ENCODE data around the gene TCAP. TPM values are rescaled to one million over a fixed set of nuclear protein-coding genes. Genes with fewer than 3 reads are reported as not detected.

Gene TCAP
- polyA plus RNA-seq, 1 of the 3 experiments (the other 2 are of a cell fraction): 0.43 TPM

- peak; percentile 92 for DNase-seq
Observed at GRCh38 chr17:39653662-39654331, 11.4 kb upstream of the TCAP start.

More at GRCh38 chr17:39653662-39654331, 11.4 kb upstream of the TCAP start:
- Histone ChIP-seq H3F3A (replicated peaks; ENCODE audit: insufficient read depth) (no peaks in the 10 kb centered on the region), H3K4me1 (ENCODE audit: control insufficient read depth in 1 of 2, insufficient read depth in 2 of 2, low read depth in 1 of 2, low read length in 1 of 2) (peaks cover 0 to 4% of the 10 kb centered on the region in 2 experiments; a peak in 1 of 4 replicates), H3K36me3 (replicated peaks in 1 of 2; ENCODE audit: control insufficient read depth in 1 of 2, insufficient read depth in 2 of 2, low read length in 1 of 2) (peaks cover 0 to 12% of the 10 kb centered on the region in 2 experiments), H4K20me1 (ENCODE audit: insufficient read depth) (peaks cover 7% of the 10 kb centered on the region; the same call in 1 of the 2 replicates), H3K9me3 (no peaks in the 10 kb centered on the region), H3K9me2 (no peaks in the 10 kb centered on the region), H3K79me2 (ENCODE audit: insufficient read depth) (peaks cover 5% of the 10 kb centered on the region; the same call in 1 of the 2 replicates), H2AFZ (ENCODE audit: low read depth) (no peak overlapping the region), H3K4me2 (no peak overlapping the region), H3K27ac (ENCODE audit: low read depth in 2 of 2, low read length in 1 of 2) (no peak overlapping the region), H3K27me3 (ENCODE audit: insufficient read depth) (no peaks in the 10 kb centered on the region), H3K4me3 (ENCODE audit: low read depth in 2 of 2, low read length in 1 of 2) (no peak overlapping the region; a peak in 1 of 4 replicates), H3K9ac (no peak overlapping the region)
- POLR2A ChIA-PET: no interaction called here
- 52% methylated on average over 13 of the region's 14 CpGs for WGBS (ENCODE audit: low lambda C conversion rate)
- CTCF ChIA-PET: interaction anchor here (0.6 to 7.6 kb wide), 27 partner anchors 13 to 373 kb away, joined by 3 to 149 read pairs (median 4); partner anchors contain the start of genes ERBB2, PGAP3, PNMT and PPP1R1B
- TF ChIP-seq CTCF (IDR thresholded peaks at IDR 0.05) (peak; percentile 93), SIN3A (IDR thresholded peaks at IDR 0.05; ENCODE audit: borderline replicate concordance, low read depth, low read length) (no peak), SMC3 (IDR thresholded peaks at IDR 0.05; ENCODE audit: low read depth, low read length) (no peak), ZBTB33 (IDR thresholded peaks at IDR 0.05; ENCODE audit: borderline replicate concordance, low read depth) (no peak), FOSL2 (IDR thresholded peaks at IDR 0.05; ENCODE audit: borderline replicate concordance, low read depth) (no peak), IRF3 (IDR thresholded peaks at IDR 0.05; ENCODE audit: low read depth, low read length) (no peak), TEAD4 (IDR thresholded peaks at IDR 0.05; ENCODE audit: borderline replicate concordance, insufficient read depth) (no peak), JUND (IDR thresholded peaks at IDR 0.05) (no peak), RFX5 (IDR thresholded peaks at IDR 0.05; ENCODE audit: low read length) (no peak), FOXM1 (IDR thresholded peaks at IDR 0.05; ENCODE audit: low read depth) (no peak), GATA2 (CRISPR knock-in tag; IDR thresholded peaks at IDR 0.05) (no peak), ELF1 (IDR thresholded peaks at IDR 0.05) (no peak), RAD21 (IDR thresholded peaks at IDR 0.05; ENCODE audit: low read length) (peak; percentile 26; the same call in 1 of the 2 replicates), TCF12 (IDR thresholded peaks at IDR 0.05) (no peak), EP300 (IDR thresholded peaks at IDR 0.05; ENCODE audit: borderline replicate concordance in 1 of 2, low read depth in 1 of 2, low read length in 1 of 2) (no peak)

Data from SK-N-SH (cell line).